Measurements from ENCODE around the gene CUX1.

GRCh38 chr7:101934618-101935017 is 117.2 kb downstream of the CUX1 start:
- TF ChIP-seq, protein P1, sequence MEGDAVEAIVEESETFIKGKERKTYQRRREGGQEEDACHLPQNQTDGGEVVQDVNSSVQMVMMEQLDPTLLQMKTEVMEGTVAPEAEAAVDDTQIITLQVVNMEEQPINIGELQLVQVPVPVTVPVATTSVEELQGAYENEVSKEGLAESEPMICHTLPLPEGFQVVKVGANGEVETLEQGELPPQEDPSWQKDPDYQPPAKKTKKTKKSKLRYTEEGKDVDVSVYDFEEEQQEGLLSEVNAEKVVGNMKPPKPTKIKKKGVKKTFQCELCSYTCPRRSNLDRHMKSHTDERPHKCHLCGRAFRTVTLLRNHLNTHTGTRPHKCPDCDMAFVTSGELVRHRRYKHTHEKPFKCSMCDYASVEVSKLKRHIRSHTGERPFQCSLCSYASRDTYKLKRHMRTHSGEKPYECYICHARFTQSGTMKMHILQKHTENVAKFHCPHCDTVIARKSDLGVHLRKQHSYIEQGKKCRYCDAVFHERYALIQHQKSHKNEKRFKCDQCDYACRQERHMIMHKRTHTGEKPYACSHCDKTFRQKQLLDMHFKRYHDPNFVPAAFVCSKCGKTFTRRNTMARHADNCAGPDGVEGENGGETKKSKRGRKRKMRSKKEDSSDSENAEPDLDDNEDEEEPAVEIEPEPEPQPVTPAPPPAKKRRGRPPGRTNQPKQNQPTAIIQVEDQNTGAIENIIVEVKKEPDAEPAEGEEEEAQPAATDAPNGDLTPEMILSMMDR (IDR thresholded peaks at IDR 0.05), result no peak
- TF ChIP-seq POLR2A (IDR thresholded peaks at IDR 0.05), result no peak
